Trophoblast cell (in vitro differentiated cells and primary cell): ENCODE data around the gene MYH3.

Source experiments
- DNase-seq, 2 donors: peaks; one replicate each; pipeline ENCODE4 v3.0.0-alpha.2; 2016
- H2AFZ ChIP-seq: 2 replicates; pipeline ENCODE4 v1.6.1; 2013; ENCODE audit warnings: low read length, moderate library complexity, mild to moderate bottlenecking; ENCODE audit not compliant: insufficient read depth, poor library complexity
- H2AK5ac ChIP-seq: 2 replicates; pipeline ENCODE4 v1.6.1; 2013; ENCODE audit warnings: mild to moderate bottlenecking, low read length
- H2BK120ac ChIP-seq: 2 replicates; pipeline ENCODE4 v1.6.1; 2013; ENCODE audit warnings: low read length, mild to moderate bottlenecking, moderate library complexity; ENCODE audit not compliant: insufficient read depth, poor library complexity
- H2BK12ac ChIP-seq: 2 replicates; pipeline ENCODE4 v1.6.1; 2013; ENCODE audit warnings: mild to moderate bottlenecking, low read length, moderate library complexity
- H2BK5ac ChIP-seq: 2 replicates; pipeline ENCODE4 v1.6.1; 2013; ENCODE audit warnings: low read length, low read depth, moderate library complexity, mild to moderate bottlenecking; ENCODE audit not compliant: poor library complexity
- H3K14ac ChIP-seq: 2 replicates; pipeline ENCODE4 v1.6.1; 2013; ENCODE audit warnings: mild to moderate bottlenecking, low read length
- H3K18ac ChIP-seq: 2 replicates; pipeline ENCODE4 v1.6.1; 2013; ENCODE audit warnings: mild to moderate bottlenecking, low read length
- H3K23ac ChIP-seq: 2 replicates; pipeline ENCODE4 v1.6.1; 2013; ENCODE audit warnings: low read length
- H3K27ac ChIP-seq: 2 replicates; pipeline ENCODE4 v1.5.1; 2013; ENCODE audit warnings: low read depth, mild to moderate bottlenecking, inconsistent platforms, low read length, moderate library complexity
- H3K27me3 ChIP-seq: 2 replicates; pipeline ENCODE4 v1.6.1; 2013; ENCODE audit warnings: inconsistent platforms, mild to moderate bottlenecking, low read length, moderate library complexity; ENCODE audit not compliant: insufficient read depth
- H3K36me3 ChIP-seq, 2 experiments: 1 replicate in 1 of 2; 2 replicates in 1 of 2; pipeline ENCODE4 v1.6.1; 2013; ENCODE audit warnings: low read length in 2 of 2, mild to moderate bottlenecking in 2 of 2, moderate library complexity in 1 of 2; ENCODE audit not compliant: insufficient read depth in 2 of 2, control insufficient read depth in 1 of 2
- H3K4ac ChIP-seq: 2 replicates; pipeline ENCODE4 v1.6.1; 2013; ENCODE audit warnings: low read depth, mild to moderate bottlenecking, low read length, moderate library complexity
- H3K4me1 ChIP-seq, 2 experiments: 1 replicate in 1 of 2; 2 replicates in 1 of 2; pipeline ENCODE4 v1.6.1; 2013; ENCODE audit warnings: low read length in 2 of 2, mild to moderate bottlenecking in 2 of 2, moderate library complexity in 1 of 2; ENCODE audit not compliant: insufficient read depth in 2 of 2, control insufficient read depth in 1 of 2
- H3K4me2 ChIP-seq: 2 replicates; pipeline ENCODE4 v1.6.1; 2013; ENCODE audit warnings: inconsistent platforms, mild to moderate bottlenecking, low read length, moderate library complexity
- H3K4me3 ChIP-seq: 2 replicates; pipeline ENCODE4 v1.5.1; 2013; ENCODE audit warnings: mild to moderate bottlenecking, low read depth, low read length, inconsistent platforms
- H3K79me1 ChIP-seq: one replicate; pipeline ENCODE4 v1.6.1; 2013; ENCODE audit warnings: low read length
- H3K79me2 ChIP-seq: 2 replicates; pipeline ENCODE4 v1.6.1; 2013; ENCODE audit warnings: low read length, mild to moderate bottlenecking; ENCODE audit not compliant: control insufficient read depth, insufficient read depth, poor library complexity
- H3K9ac ChIP-seq: 2 replicates; pipeline ENCODE4 v1.6.1; 2013; ENCODE audit warnings: mild to moderate bottlenecking, low read length
- H3K9me3 ChIP-seq: 2 replicates; pipeline ENCODE4 v1.6.1; 2013; ENCODE audit warnings: low read depth, mild to moderate bottlenecking, control low read depth, inconsistent platforms, low read length; ENCODE audit not compliant: insufficient read depth
- H4K12ac ChIP-seq: 2 replicates; pipeline ENCODE4 v1.6.1; 2013; ENCODE audit warnings: low read depth, mild to moderate bottlenecking, low read length, moderate library complexity
- H4K8ac ChIP-seq: 2 replicates; pipeline ENCODE4 v1.6.1; 2013; ENCODE audit warnings: low read depth, mild to moderate bottlenecking, low read length, moderate library complexity
- H4K91ac ChIP-seq: one replicate; pipeline ENCODE4 v1.6.1; 2013; ENCODE audit warnings: low read depth, mild to moderate bottlenecking, low read length, moderate library complexity
- WGBS: extraction: QIAGEN DNeasy Blood & Tissue Kit; methylation state at CpG from one replicate; pipeline ENCODE4 v1.1.7; 2013; ENCODE audit warnings: missing lambda C conversion rate; ENCODE audit not compliant: insufficient read length, insufficient coverage; ENCODE audit errors: extremely low coverage; 5-methylcytosine and 5-hydroxymethylcytosine counted together

MYH3 gene

DNA sequence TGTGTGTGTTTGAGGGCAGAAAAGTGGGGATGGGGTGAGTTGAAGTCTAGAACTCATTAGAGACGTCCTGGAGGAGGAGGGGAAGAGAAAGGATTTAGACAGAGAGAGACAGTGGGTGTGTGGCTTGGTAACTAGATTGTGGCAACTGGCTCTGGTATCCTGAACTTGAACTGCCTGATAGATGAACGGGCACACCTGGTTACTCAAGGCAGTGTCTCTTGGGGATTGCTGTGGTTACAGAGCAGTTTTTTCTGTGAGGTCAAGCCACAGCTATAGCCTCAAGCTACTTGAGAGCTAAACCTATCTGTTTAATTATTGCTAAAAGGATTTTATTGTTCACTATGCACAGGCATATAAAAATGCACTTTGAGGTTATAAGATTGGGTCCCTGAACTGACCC is 77.8 kb downstream of the MYH3 start:
- no peak overlapping the region for H3K18ac ChIP-seq
- no peak overlapping the region for H2BK12ac ChIP-seq
- no peaks in the 10 kb centered on the region for H3K79me1 ChIP-seq
- H3K27me3 ChIP-seq = no peaks in the 10 kb centered on the region
- H4K91ac ChIP-seq = no peak overlapping the region
- no peaks in the 10 kb centered on the region for H3K36me3 ChIP-seq
- H2BK120ac ChIP-seq = no peak overlapping the region
- no peaks in the 10 kb centered on the region for H3K79me2 ChIP-seq
- H4K12ac ChIP-seq = no peak overlapping the region
- H3K4me3 ChIP-seq = no peak overlapping the region
- H3K14ac ChIP-seq = no peak overlapping the region
- H4K8ac ChIP-seq = no peak overlapping the region
- no peak overlapping the region for H3K23ac ChIP-seq
- no peaks in the 10 kb centered on the region for H3K9me3 ChIP-seq
- H3K9ac ChIP-seq = no peak overlapping the region
- no peak overlapping the region for H2AK5ac ChIP-seq
- no peak overlapping the region for H3K4me2 ChIP-seq
- no peak overlapping the region for H3K27ac ChIP-seq
- H2BK5ac ChIP-seq = no peak overlapping the region
- WGBS = no CpG with 5 or more reads among the region's 2 CpGs
- no peaks in the 10 kb centered on the region for H3K4me1 ChIP-seq
- H3K4ac ChIP-seq = no peak overlapping the region
- DNase-seq = no peak
- H2AFZ ChIP-seq = no peak overlapping the region
